ENCODE measurements around the gene TMEM45A. TPM values are rescaled to one million over a fixed set of nuclear protein-coding genes. Genes with fewer than 3 reads are reported as not detected.
"Not testable (repeated sequence)": the region's sequence is repeated elsewhere in the genome, so short reads cannot be mapped to it uniquely, and the experiment has no call there.

The TMEM45A gene
- total RNA-seq, result 10 to 100 TPM in 3 of 4 donors, 1 to 10 TPM in 1; 6.8 to 36.7 (median 26.1) TPM

GRCh38 chr3:100492059-100493006 is at the start of gene TMEM45A:
Gene TMEM45A (plus strand): TSS chr3:100492619. CDS start chr3:100555212, 62,593 bp downstream.
- ATAC-seq (ENCODE audit: low FRiP score), result peak; percentile 100
- TF ChIP-seq CTCF (IDR thresholded peaks at IDR 0.05), result no peak
- DNase-seq (ENCODE audit: low spot score), result peak; percentile 90

GRCh38 chr3:100443690-100444089 is 48.7 kb upstream of the TMEM45A start:
- DNase-seq (ENCODE audit: low spot score) (no peak), ATAC-seq (ENCODE audit: low FRiP score) (no peak)
- no peak for TF ChIP-seq CTCF (IDR thresholded peaks at IDR 0.05)

GRCh38 chr3:100447067-100447466 is 45.4 kb upstream of the TMEM45A start:
- not testable (repeated sequence) for ATAC-seq (ENCODE audit: low FRiP score); DNase-seq (ENCODE audit: low spot score)

- DNase-seq (ENCODE audit: low spot score) (no peak), ATAC-seq (ENCODE audit: low FRiP score) (no peak)
- TF ChIP-seq CTCF (IDR thresholded peaks at IDR 0.05), result no peak
Observed at GRCh38 chr3:100448079-100448478, 44.3 kb upstream of the TMEM45A start.

- ATAC-seq (ENCODE audit: low FRiP score) (no peak), DNase-seq (ENCODE audit: low spot score) (no peak)
- TF ChIP-seq CTCF (IDR thresholded peaks at IDR 0.05), result no peak
Observed at GRCh38 chr3:100449214-100449613, 43.2 kb upstream of the TMEM45A start.

- TF ChIP-seq CTCF (IDR thresholded peaks at IDR 0.05), result no peak
- ATAC-seq (ENCODE audit: low FRiP score) (no peak), DNase-seq (ENCODE audit: low spot score) (no peak)
Observed at GRCh38 chr3:100454677-100455076, 37.7 kb upstream of the TMEM45A start.

GRCh38 chr3:100455841-100456550 is 36.4 kb upstream of the TMEM45A start:
- DNase-seq (ENCODE audit: low spot score), result no peak
- no peak for ATAC-seq (ENCODE audit: low FRiP score)
- TF ChIP-seq CTCF (IDR thresholded peaks at IDR 0.05), result no peak

Data from omental fat pad (tissue), 4 donors.